ENCODE results near the gene KCNQ2.

- no peak for TF ChIP-seq CTCF (IDR thresholded peaks at IDR 0.05)
- TF ChIP-seq POLR2A (IDR thresholded peaks at IDR 0.05), result no peak
Measured at GRCh38 chr20:63435552-63435951, 36.9 kb downstream of the KCNQ2 start.
